ENCODE data around the gene TREX2. TPM values are rescaled to one million over a fixed set of nuclear protein-coding genes. Genes with fewer than 3 reads are reported as not detected.

The TREX2 gene
- total RNA-seq, 1 experiment from 2014 or later: 1.1 TPM

GRCh38 chrX:153494541-153495361 is 48.9 kb upstream of the TREX2 start, which contains the start of gene BGN:
TSS of gene BGN (plus strand) at chrX:153494980. CDS start at chrX:153504632, 9,652 bp downstream.
- no peak within 1 kb of the TSS for H2BK120ac ChIP-seq (ENCODE audit: low read depth, low read length, poor library complexity, severe bottlenecking)
- peak; percentile 62 for DNase-seq
- H3K9me3 ChIP-seq (ENCODE audit: control insufficient read depth, low read depth, low read length): peaks cover 17% of the 10 kb centered on the region
- H4K8ac ChIP-seq (replicated peaks; ENCODE audit: insufficient read length, low read depth, low read length): no peak within 1 kb of the TSS
- H3K18ac ChIP-seq (ENCODE audit: insufficient read length, low read depth, low read length): no peak within 1 kb of the TSS
- no peak within 1 kb of the TSS for H2BK5ac ChIP-seq (ENCODE audit: insufficient read length, low read length)
- no peak within 1 kb of the TSS for H3K4ac ChIP-seq (ENCODE audit: low read depth, low read length)
- no peak within 1 kb of the TSS for H2BK20ac ChIP-seq (ENCODE audit: low read depth, low read length, poor library complexity, severe bottlenecking)
- H2AFZ ChIP-seq (ENCODE audit: low read length): no peak within 1 kb of the TSS
- no peaks in the 10 kb centered on the region for H3K4me1 ChIP-seq (ENCODE audit: insufficient read depth, low read length)
- H3K4me3 Mint-ChIP-seq: peak within 1 kb of the TSS; percentile 44 to 66
- peaks cover 42 to 56% of the 10 kb centered on the region in 2 experiments for H3K9me3 Mint-ChIP-seq
- no peaks in the 10 kb centered on the region for H3K79me1 ChIP-seq (ENCODE audit: insufficient read depth, low read depth, low read length, poor library complexity, severe bottlenecking)
- H2BK15ac ChIP-seq (ENCODE audit: low read depth, low read length): no peak within 1 kb of the TSS
- no peaks in the 10 kb centered on the region for H3K36me3 Mint-ChIP-seq (ENCODE audit: insufficient read depth in 1 of 3, low read depth in 3 of 3)
- no peak within 1 kb of the TSS for H4K5ac ChIP-seq (ENCODE audit: insufficient read length, low read depth, low read length)
- peaks cover 10% of the 10 kb centered on the region for H3K27me3 Mint-ChIP-seq (ENCODE audit: low read depth)
- H3K4me1 Mint-ChIP-seq: peaks cover 0 to 5% of the 10 kb centered on the region in 2 experiments; a peak in 2 of 4 replicates
- no peak within 1 kb of the TSS for H3K9ac ChIP-seq (ENCODE audit: extremely low read depth, insufficient read length, low read length)
- no peak within 1 kb of the TSS for H3K56ac ChIP-seq (ENCODE audit: insufficient read length, low read depth, low read length)
- H4K20me1 ChIP-seq (ENCODE audit: control insufficient read depth, insufficient read depth, insufficient read length): no peaks in the 10 kb centered on the region
- TF ChIP-seq CTCF (conservative IDR thresholded peaks at IDR 0.05): peak; percentile 50; the same call in 2 of the 3 replicates
- H2AK5ac ChIP-seq (ENCODE audit: insufficient read length, low read length): no peak within 1 kb of the TSS
- H3K27ac Mint-ChIP-seq: no peak within 1 kb of the TSS
- no peaks in the 10 kb centered on the region for H3K23me2 ChIP-seq (ENCODE audit: insufficient read length, low read depth, low read length, poor library complexity, severe bottlenecking)
- H3K14ac ChIP-seq (ENCODE audit: insufficient read depth, low read length): no peak within 1 kb of the TSS
- no peak within 1 kb of the TSS for H3K27ac ChIP-seq (ENCODE audit: insufficient read length, low read depth, low read length)
- no peak within 1 kb of the TSS for H3K23ac ChIP-seq (ENCODE audit: insufficient read length, low read depth, low read length)
- WGBS (ENCODE audit: extremely low coverage, insufficient read length, low lambda C conversion rate): no CpG with 5 or more reads among the region's 41 CpGs
- H3K4me2 ChIP-seq (ENCODE audit: insufficient read depth, insufficient read length, low read length): peak within 1 kb of the TSS; percentile 1
- H3K27me3 ChIP-seq (ENCODE audit: insufficient read depth, low read length): no peaks in the 10 kb centered on the region
- no peak within 1 kb of the TSS for H2BK12ac ChIP-seq (ENCODE audit: insufficient read length, low read depth, low read length)
- no peaks in the 10 kb centered on the region for H3K79me2 ChIP-seq (ENCODE audit: insufficient read depth, low read length)
- H3T11ph ChIP-seq (ENCODE audit: low read length): no peak within 1 kb of the TSS
- no peak within 1 kb of the TSS for H4K91ac ChIP-seq (ENCODE audit: insufficient read length, low read depth, low read length)

All from H9 (cell line).